MCF 10A (cell line): ENCODE measurements around the gene POLR3H. TPM values are rescaled to one million over a fixed set of nuclear protein-coding genes. Genes with fewer than 3 reads are reported as not detected.

Source experiments
- BruUV-seq: library from RNA; stranded (reverse); fragments of 400-500 nt; replicated peaks from 2 replicates; lab custom pipeline; 2021; lab: Mats Ljungman, UMichigan
- CTCF ChIA-PET: fragments of 300-600 bp; sonication (Branson Sonifier 250); formaldehyde crosslinking; extraction: SDS; loops from one replicate; lab custom pipeline; 2021; ENCODE audit warnings: antibody characterized with exemption, inconsistent platforms; lab: Yijun Ruan, JAX
- POLR2A ChIA-PET: fragments of 300-600, 350-650 bp; sonication (Branson Sonifier 250); formaldehyde crosslinking; extraction: SDS; loops from one replicate; lab custom pipeline; 2020; ENCODE audit warnings: antibody characterized with exemption, inconsistent platforms; lab: Yijun Ruan, JAX
- DNase-seq: peaks from one replicate; pipeline ENCODE4 v3.0.0-alpha.2; 2018; ENCODE audit not compliant: unreplicated experiment
- H3K27ac Mint-ChIP-seq: one replicate; pipeline ENCODE4 v1.8.0; 2022; ENCODE audit warnings: mild to moderate bottlenecking, low read depth, mixed read lengths; ENCODE audit not compliant: unreplicated experiment
- H3K27me3 Mint-ChIP-seq: one replicate; pipeline ENCODE4 v1.8.0; 2022; ENCODE audit warnings: mixed read lengths; ENCODE audit not compliant: insufficient read depth, unreplicated experiment
- H3K36me3 Mint-ChIP-seq: one replicate; pipeline ENCODE4 v1.8.0; 2022; ENCODE audit warnings: mild to moderate bottlenecking, moderate library complexity, mixed read lengths; ENCODE audit not compliant: insufficient read depth, unreplicated experiment
- H3K4me1 Mint-ChIP-seq: one replicate; pipeline ENCODE4 v1.8.0; 2022; ENCODE audit warnings: mixed read lengths; ENCODE audit not compliant: insufficient read depth, unreplicated experiment
- H3K4me3 Mint-ChIP-seq: one replicate; pipeline ENCODE4 v1.8.0; 2022; ENCODE audit warnings: mild to moderate bottlenecking, moderate library complexity, mixed read lengths; ENCODE audit not compliant: unreplicated experiment
- H3K9me3 Mint-ChIP-seq: one replicate; pipeline ENCODE4 v1.8.0; 2022; ENCODE audit warnings: mixed read lengths; ENCODE audit not compliant: unreplicated experiment
- CTCF ChIP-seq: fragments of 200-600 bp; IDR thresholded peaks from one replicate; pipeline ENCODE4 v1.8.0; 2022; ENCODE audit warnings: antibody characterized with exemption, mild to moderate bottlenecking; ENCODE audit not compliant: unreplicated experiment
- intact Hi-C: fragments of 100-400 bp; cut with micrococcal nuclease; formaldehyde crosslinking; loops from 2 replicates; pipeline ENCODE4 v1.14.1; 2022
- total RNA-seq: library from RNA; stranded (reverse); gene quantifications from 2 replicates; pipeline ENCODE4 v1.2.3, GENCODE V29; 2022

Gene POLR3H
- total RNA-seq, 1 experiment from 2014 or later, result 35.5 TPM

- intact Hi-C loops, result no loop called here
- Mint-ChIP-seq H3K27me3 (no peaks in the 10 kb centered on the region), H3K4me1 (no peaks in the 10 kb centered on the region), H3K4me3 (no peak overlapping the region), H3K27ac (no peak overlapping the region), H3K9me3 (no peaks in the 10 kb centered on the region), H3K36me3 (peaks cover 39% of the 10 kb centered on the region)
- CTCF ChIA-PET, result interaction anchor here (0.6 kb wide), 2 partner anchors 12 to 42 kb away, joined by 3 to 5 read pairs; no protein-coding TSS in a partner anchor
- no peak for TF ChIP-seq CTCF
- POLR2A ChIA-PET, result interaction anchor here (2.5 kb wide), 1 partner anchor 10 kb away, joined by 10 read pairs; the partner anchor contains the start of gene PMM1
- no peak for DNase-seq
- BruUV-seq, result no TSS peak
Observed at GRCh38 chr22:41579997-41580355, 35.7 kb upstream of the POLR3H start.

GRCh38 chr22:41579297-41579996, 35.2 kb upstream of the POLR3H start:
- no peak for DNase-seq
- H3K9me3 Mint-ChIP-seq, result no peaks in the 10 kb centered on the region
- no TSS peak for BruUV-seq
- no peak overlapping the region for H3K27ac Mint-ChIP-seq
- H3K4me3 Mint-ChIP-seq, result no peak overlapping the region
- H3K36me3 Mint-ChIP-seq, result peaks cover 34% of the 10 kb centered on the region
- intact Hi-C loops, result no loop called here
- POLR2A ChIA-PET, result interaction anchor here (2.5 kb wide), 1 partner anchor 10 kb away, joined by 10 read pairs; the partner anchor contains the start of gene PMM1
- no peaks in the 10 kb centered on the region for H3K27me3 Mint-ChIP-seq
- H3K4me1 Mint-ChIP-seq, result no peaks in the 10 kb centered on the region
- no peak for TF ChIP-seq CTCF
- CTCF ChIA-PET, result interaction anchor here (0.6 kb wide), 1 partner anchor 11 kb away, joined by 5 read pairs; no protein-coding TSS in a partner anchor

- Mint-ChIP-seq H3K4me1 (no peaks in the 10 kb centered on the region), H3K27ac (no peak overlapping the region), H3K36me3 (peaks cover 30% of the 10 kb centered on the region), H3K4me3 (no peak overlapping the region), H3K9me3 (no peaks in the 10 kb centered on the region), H3K27me3 (no peaks in the 10 kb centered on the region)
- no peak for TF ChIP-seq CTCF
- no TSS peak for BruUV-seq
- intact Hi-C loops, result no loop called here
- no peak for DNase-seq
- POLR2A ChIA-PET, result interaction anchor here (2.5 kb wide), 1 partner anchor 11 kb away, joined by 10 read pairs; the partner anchor contains the start of gene PMM1
- CTCF ChIA-PET, result no interaction called here
Observed at GRCh38 chr22:41578818-41579217, 34.5 kb upstream of the POLR3H start.

GRCh38 chr22:41578114-41578513, 33.8 kb upstream of the POLR3H start:
- BruUV-seq, result no TSS peak
- POLR2A ChIA-PET, result interaction anchor here (1.1 kb wide), 1 partner anchor 11 kb away, joined by 4 read pairs; the partner anchor contains the start of gene PMM1
- H3K9me3 Mint-ChIP-seq, result no peaks in the 10 kb centered on the region
- no peak overlapping the region for H3K4me3 Mint-ChIP-seq
- H3K36me3 Mint-ChIP-seq, result peaks cover 30% of the 10 kb centered on the region
- no peak for DNase-seq
- CTCF ChIA-PET, result interaction anchor here (0.5 to 1.1 kb wide), 3 partner anchors 8 to 20 kb away, joined by 3 to 4 read pairs (median 4); no protein-coding TSS in a partner anchor
- no peaks in the 10 kb centered on the region for H3K4me1 Mint-ChIP-seq
- H3K27ac Mint-ChIP-seq, result no peak overlapping the region
- no peak for TF ChIP-seq CTCF
- intact Hi-C loops, result no loop called here
- no peaks in the 10 kb centered on the region for H3K27me3 Mint-ChIP-seq
